ENCODE measurements around the gene PTPRM. TPM values are rescaled to one million over a fixed set of nuclear protein-coding genes. Genes with fewer than 3 reads are reported as not detected.

PTPRM gene
- total RNA-seq, 1 donor from 2014 or later: 4.5 TPM

GRCh38 chr18:7596147-7596546, 29.0 kb downstream of the PTPRM start:
- no peak overlapping the region for H3K4me3 Mint-ChIP-seq (ENCODE audit: low read depth)
- intact Hi-C loops (cut with micrococcal nuclease): no loop called here
- no peak for DNase-seq (ENCODE audit: low spot score)
- no peaks in the 10 kb centered on the region for H3K4me1 Mint-ChIP-seq (ENCODE audit: low read depth)
- H3K36me3 Mint-ChIP-seq (ENCODE audit: low read depth): no peaks in the 10 kb centered on the region
- no peak overlapping the region for H3K27ac Mint-ChIP-seq
- H3K9me3 Mint-ChIP-seq: no peaks in the 10 kb centered on the region
- H3K27me3 Mint-ChIP-seq (ENCODE audit: low read depth): no peaks in the 10 kb centered on the region

- intact Hi-C loops (cut with micrococcal nuclease): no loop called here
- no peak for DNase-seq (ENCODE audit: low spot score)
- H3K4me1 Mint-ChIP-seq (ENCODE audit: low read depth): no peaks in the 10 kb centered on the region
- no peaks in the 10 kb centered on the region for H3K36me3 Mint-ChIP-seq (ENCODE audit: low read depth)
- no peak overlapping the region for H3K27ac Mint-ChIP-seq
- no peaks in the 10 kb centered on the region for H3K27me3 Mint-ChIP-seq (ENCODE audit: low read depth)
- H3K9me3 Mint-ChIP-seq: no peaks in the 10 kb centered on the region
- H3K4me3 Mint-ChIP-seq (ENCODE audit: low read depth): no peak overlapping the region
Observed at GRCh38 chr18:7597500-7597899, 30.4 kb downstream of the PTPRM start.

- Mint-ChIP-seq H3K27me3 (ENCODE audit: low read depth) (no peaks in the 10 kb centered on the region), H3K9me3 (no peaks in the 10 kb centered on the region), H3K27ac (no peak overlapping the region), H3K4me1 (ENCODE audit: low read depth) (no peaks in the 10 kb centered on the region), H3K4me3 (ENCODE audit: low read depth) (no peak overlapping the region), H3K36me3 (ENCODE audit: low read depth) (no peaks in the 10 kb centered on the region)
- intact Hi-C loops (cut with micrococcal nuclease): no loop called here
- DNase-seq (ENCODE audit: low spot score): no peak
Observed at GRCh38 chr18:7598167-7599047, 31.3 kb downstream of the PTPRM start.

- Mint-ChIP-seq H3K27ac (no peak overlapping the region), H3K4me3 (ENCODE audit: low read depth) (no peak overlapping the region)
Observed at GRCh38 chr18:7600036-7600435, 32.9 kb downstream of the PTPRM start.

GRCh38 chr18:7600528-7601245, 33.6 kb downstream of the PTPRM start:
- Mint-ChIP-seq H3K27me3 (ENCODE audit: low read depth) (no peaks in the 10 kb centered on the region), H3K36me3 (ENCODE audit: low read depth) (no peaks in the 10 kb centered on the region), H3K27ac (no peak overlapping the region), H3K9me3 (no peaks in the 10 kb centered on the region), H3K4me1 (ENCODE audit: low read depth) (no peaks in the 10 kb centered on the region), H3K4me3 (ENCODE audit: low read depth) (no peak overlapping the region)
- DNase-seq (ENCODE audit: low spot score): no peak
- intact Hi-C loops (cut with micrococcal nuclease): no loop called here

More at GRCh38 chr18:7600036-7600435, 32.9 kb downstream of the PTPRM start:
- intact Hi-C loops (cut with micrococcal nuclease): no loop called here
- H3K27me3 Mint-ChIP-seq (ENCODE audit: low read depth): no peaks in the 10 kb centered on the region
- H3K4me1 Mint-ChIP-seq (ENCODE audit: low read depth): no peaks in the 10 kb centered on the region
- no peak for DNase-seq (ENCODE audit: low spot score)
- H3K9me3 Mint-ChIP-seq: no peaks in the 10 kb centered on the region
- H3K36me3 Mint-ChIP-seq (ENCODE audit: low read depth): no peaks in the 10 kb centered on the region

- no peak for DNase-seq (ENCODE audit: low spot score)
- no peak overlapping the region for H3K4me3 Mint-ChIP-seq (ENCODE audit: low read depth)
- H3K4me1 Mint-ChIP-seq (ENCODE audit: low read depth): no peaks in the 10 kb centered on the region
- H3K9me3 Mint-ChIP-seq: no peaks in the 10 kb centered on the region
- no peaks in the 10 kb centered on the region for H3K27me3 Mint-ChIP-seq (ENCODE audit: low read depth)
- intact Hi-C loops (cut with micrococcal nuclease): no loop called here
- H3K27ac Mint-ChIP-seq: no peak overlapping the region
- no peaks in the 10 kb centered on the region for H3K36me3 Mint-ChIP-seq (ENCODE audit: low read depth)
Observed at GRCh38 chr18:7601246-7601615, 34.1 kb downstream of the PTPRM start.

- Mint-ChIP-seq H3K27ac (no peak overlapping the region), H3K27me3 (ENCODE audit: low read depth) (no peaks in the 10 kb centered on the region), H3K36me3 (ENCODE audit: low read depth) (no peaks in the 10 kb centered on the region), H3K9me3 (no peaks in the 10 kb centered on the region), H3K4me3 (ENCODE audit: low read depth) (no peak overlapping the region), H3K4me1 (ENCODE audit: low read depth) (no peaks in the 10 kb centered on the region)
- DNase-seq (ENCODE audit: low spot score): no peak
- intact Hi-C loops (cut with micrococcal nuclease): no loop called here
Observed at GRCh38 chr18:7601936-7602335, 34.8 kb downstream of the PTPRM start.

GRCh38 chr18:7603259-7604000, 36.3 kb downstream of the PTPRM start:
- no peaks in the 10 kb centered on the region for H3K9me3 Mint-ChIP-seq
- no peaks in the 10 kb centered on the region for H3K27me3 Mint-ChIP-seq (ENCODE audit: low read depth)
- intact Hi-C loops (cut with micrococcal nuclease): no loop called here
- H3K4me1 Mint-ChIP-seq (ENCODE audit: low read depth): no peaks in the 10 kb centered on the region
- H3K36me3 Mint-ChIP-seq (ENCODE audit: low read depth): no peaks in the 10 kb centered on the region
- H3K4me3 Mint-ChIP-seq (ENCODE audit: low read depth): no peak overlapping the region
- no peak overlapping the region for H3K27ac Mint-ChIP-seq
- no peak for DNase-seq (ENCODE audit: low spot score)

GRCh38 chr18:7604361-7604760, 37.2 kb downstream of the PTPRM start:
- H3K4me3 Mint-ChIP-seq (ENCODE audit: low read depth): no peak overlapping the region
- intact Hi-C loops (cut with micrococcal nuclease): no loop called here
- H3K9me3 Mint-ChIP-seq: no peaks in the 10 kb centered on the region
- no peak overlapping the region for H3K27ac Mint-ChIP-seq
- H3K27me3 Mint-ChIP-seq (ENCODE audit: low read depth): no peaks in the 10 kb centered on the region
- no peaks in the 10 kb centered on the region for H3K4me1 Mint-ChIP-seq (ENCODE audit: low read depth)
- DNase-seq (ENCODE audit: low spot score): no peak
- H3K36me3 Mint-ChIP-seq (ENCODE audit: low read depth): no peaks in the 10 kb centered on the region

- H3K9me3 Mint-ChIP-seq: no peaks in the 10 kb centered on the region
- no peak overlapping the region for H3K4me3 Mint-ChIP-seq (ENCODE audit: low read depth)
- intact Hi-C loops (cut with micrococcal nuclease): no loop called here
- H3K4me1 Mint-ChIP-seq (ENCODE audit: low read depth): no peaks in the 10 kb centered on the region
- no peaks in the 10 kb centered on the region for H3K27me3 Mint-ChIP-seq (ENCODE audit: low read depth)
- no peak for DNase-seq (ENCODE audit: low spot score)
- H3K27ac Mint-ChIP-seq: no peak overlapping the region
- H3K36me3 Mint-ChIP-seq (ENCODE audit: low read depth): no peaks in the 10 kb centered on the region
Observed at GRCh38 chr18:7605705-7606104, 38.6 kb downstream of the PTPRM start.

GRCh38 chr18:7607540-7608173, 40.5 kb downstream of the PTPRM start:
- Mint-ChIP-seq H3K4me1 (ENCODE audit: low read depth) (no peaks in the 10 kb centered on the region), H3K27me3 (ENCODE audit: low read depth) (no peaks in the 10 kb centered on the region), H3K27ac (no peak overlapping the region), H3K4me3 (ENCODE audit: low read depth) (no peak overlapping the region), H3K9me3 (no peaks in the 10 kb centered on the region), H3K36me3 (ENCODE audit: low read depth) (no peaks in the 10 kb centered on the region)
- intact Hi-C loops (cut with micrococcal nuclease): no loop called here
- no peak for DNase-seq (ENCODE audit: low spot score)

- Mint-ChIP-seq H3K27me3 (ENCODE audit: low read depth) (no peaks in the 10 kb centered on the region), H3K36me3 (ENCODE audit: low read depth) (no peaks in the 10 kb centered on the region), H3K27ac (no peak overlapping the region), H3K4me1 (ENCODE audit: low read depth) (no peaks in the 10 kb centered on the region), H3K4me3 (ENCODE audit: low read depth) (no peak overlapping the region), H3K9me3 (no peaks in the 10 kb centered on the region)
- DNase-seq (ENCODE audit: low spot score): no peak
- intact Hi-C loops (cut with micrococcal nuclease): no loop called here
Observed at GRCh38 chr18:7608174-7608550, 41.0 kb downstream of the PTPRM start.

All from activated T-helper 2 cell treated with anti-CD3 and anti-CD28 coated beads, Interferon-gamma antibody, Interleukin-2, Interleukin-4, amounts not matched to agents 10 μg/mL and 5 μg/mL and 100 μg/mL, durations not matched to agents 14 hours and 24 hours and 36 hours (primary cell).